ENCODE measurements around the gene OVCA2. TPM values are rescaled to one million over a fixed set of nuclear protein-coding genes. Genes with fewer than 3 reads are reported as not detected.

Gene OVCA2
- total and polyA plus RNA-seq, 12 donors: 15.3 to 47.5 (median 17.7) TPM

GRCh38 chr17:2025622-2026309 is 16.1 kb upstream of the OVCA2 start:
- 1% methylated on average over 54 to 55 of the region's 55 CpGs for WGBS, 2 donors
- peak; percentile 78 to 80 for DNase-seq
- Histone ChIP-seq H3K4me1 (peaks cover 10 to 52% (median 39%) of the 10 kb centered on the region in 9 donors), H3K27ac (peak overlapping the region in 8 of 10 donors; percentile 51 to 83 (median 74)), H3K36me3 (no peaks in the 10 kb centered on the region), H3K4me3 (peak overlapping the region; percentile 39 to 68 (median 59)), H3K27me3 (peaks cover 0 to 86% (median 24%) of the 10 kb centered on the region in 7 donors), H3K9me3 (no peaks in the 10 kb centered on the region)
- TF ChIP-seq CTCF (IDR thresholded peaks at IDR 0.05): peak; percentile 43 to 82 (median 73)
- intact Hi-C loops (cut with DNase I): loop anchor here (1.0 to 10.0 kb wide), 5 partner anchors 113 to 301 kb away; partner anchors contain the start of gene WDR81 (in 1 of the 10)
- peak; percentile 54 to 70 (median 62) for ATAC-seq

- 58% methylated on average over 11 of the region's 11 CpGs for WGBS, 2 donors
- H3K27me3 ChIP-seq: peaks cover 0 to 71% (median 24%) of the 10 kb centered on the region in 7 donors
- TF ChIP-seq CTCF (IDR thresholded peaks at IDR 0.05): no peak
- H3K4me1 ChIP-seq: peaks cover 17 to 62% (median 47%) of the 10 kb centered on the region in 9 donors
- peaks cover 0 to 3% (median 0%) of the 10 kb centered on the region in 9 donors for H3K36me3 ChIP-seq
- no peak overlapping the region for H3K27ac ChIP-seq
- intact Hi-C loops (cut with DNase I): loop anchor here in 6 of 10 donors (2.0 to 10.0 kb wide), 4 partner anchors 115 to 303 kb away; partner anchors contain the start of gene WDR81 (in 1 of the 6)
- DNase-seq: no peak
- H3K4me3 ChIP-seq: no peak overlapping the region
- H3K9me3 ChIP-seq: no peaks in the 10 kb centered on the region
- no peak for ATAC-seq
Observed at GRCh38 chr17:2027528-2028233, 14.1 kb upstream of the OVCA2 start.

GRCh38 chr17:2028234-2028614 is 13.6 kb upstream of the OVCA2 start:
- 78 to 83% methylated on average over 5 of the region's 5 CpGs for WGBS, 2 donors
- H3K4me1 ChIP-seq: peaks cover 17 to 59% (median 44%) of the 10 kb centered on the region in 9 donors
- no peak for DNase-seq
- intact Hi-C loops (cut with DNase I): loop anchor here in 2 of 10 donors (5.0 to 10.0 kb wide), 2 partner anchors 116 to 303 kb away; partner anchors contain the start of gene WDR81 (in 1 of the 2)
- no peak for ATAC-seq
- peaks cover 0 to 4% (median 0%) of the 10 kb centered on the region in 9 donors for H3K36me3 ChIP-seq
- H3K27ac ChIP-seq: no peak overlapping the region
- TF ChIP-seq CTCF (IDR thresholded peaks at IDR 0.05): no peak
- no peaks in the 10 kb centered on the region for H3K9me3 ChIP-seq
- no peak overlapping the region for H3K4me3 ChIP-seq
- H3K27me3 ChIP-seq: peaks cover 0 to 66% (median 24%) of the 10 kb centered on the region in 7 donors

- WGBS, 2 donors: 55 to 60% methylated on average over 6 of the region's 6 CpGs
- H3K27me3 ChIP-seq: peaks cover 0 to 61% (median 24%) of the 10 kb centered on the region in 7 donors
- no peak for TF ChIP-seq CTCF (IDR thresholded peaks at IDR 0.05)
- intact Hi-C loops (cut with DNase I): loop anchor here in 2 of 10 donors (5.0 to 10.0 kb wide), 2 partner anchors 116 to 304 kb away; partner anchors contain the start of gene WDR81 (in 1 of the 2)
- H3K27ac ChIP-seq: no peak overlapping the region
- H3K4me3 ChIP-seq: no peak overlapping the region
- DNase-seq (no peak), ATAC-seq (no peak)
- peaks cover 16 to 54% (median 41%) of the 10 kb centered on the region in 9 donors for H3K4me1 ChIP-seq
- H3K9me3 ChIP-seq: no peaks in the 10 kb centered on the region
- H3K36me3 ChIP-seq: peaks cover 0 to 9% (median 0%) of the 10 kb centered on the region in 9 donors
Observed at GRCh38 chr17:2028737-2029136, 13.1 kb upstream of the OVCA2 start.
